Mesothelial cell of epicardium (in vitro differentiated cells): ENCODE data around the gene PGLYRP4. TPM values are rescaled to one million over a fixed set of nuclear protein-coding genes. Genes with fewer than 3 reads are reported as not detected.
"Not testable (repeated sequence)": the region's sequence is repeated elsewhere in the genome, so short reads cannot be mapped to it uniquely, and the experiment has no call there.

Source experiments
- DNase-seq, 2 experiments: peaks; one replicate each; pipeline ENCODE4 v3.0.0; 2021; ENCODE audit warnings: low spot score in 2 of 2; ENCODE audit not compliant: unreplicated experiment in 2 of 2
- H3K27ac Mint-ChIP-seq: 2 replicates; pipeline ENCODE4 v1.8.0; 2021; ENCODE audit warnings: mixed read lengths
- H3K27me3 Mint-ChIP-seq: 2 replicates; pipeline ENCODE4 v1.8.0; 2021; ENCODE audit warnings: low read depth, mixed read lengths
- H3K36me3 Mint-ChIP-seq: 2 replicates; pipeline ENCODE4 v1.8.0; 2021; ENCODE audit warnings: mixed read lengths
- H3K4me1 Mint-ChIP-seq: 2 replicates; pipeline ENCODE4 v1.8.0; 2021; ENCODE audit warnings: mixed read lengths
- H3K4me3 Mint-ChIP-seq: 2 replicates; pipeline ENCODE4 v1.8.0; 2021; ENCODE audit warnings: mild to moderate bottlenecking, moderate library complexity, mixed read lengths
- H3K9me3 Mint-ChIP-seq: 2 replicates; pipeline ENCODE4 v1.8.0; 2021; ENCODE audit warnings: mixed read lengths
- total RNA-seq: library from RNA; stranded (reverse); gene quantifications from 3 replicates; pipeline ENCODE4 v1.2.1, GENCODE V29; 2021
- TF ChIP-seq, protein P1 (sequence below): fragments of 200-600 bp; sonication (generic); IDR thresholded peaks from one replicate; pipeline ENCODE4 v1.5.0; 2021; ENCODE audit warnings: antibody characterized with exemption; ENCODE audit not compliant: unreplicated experiment

PGLYRP4 gene
- total RNA-seq, 1 donor from 2014 or later: not detected

DNA sequence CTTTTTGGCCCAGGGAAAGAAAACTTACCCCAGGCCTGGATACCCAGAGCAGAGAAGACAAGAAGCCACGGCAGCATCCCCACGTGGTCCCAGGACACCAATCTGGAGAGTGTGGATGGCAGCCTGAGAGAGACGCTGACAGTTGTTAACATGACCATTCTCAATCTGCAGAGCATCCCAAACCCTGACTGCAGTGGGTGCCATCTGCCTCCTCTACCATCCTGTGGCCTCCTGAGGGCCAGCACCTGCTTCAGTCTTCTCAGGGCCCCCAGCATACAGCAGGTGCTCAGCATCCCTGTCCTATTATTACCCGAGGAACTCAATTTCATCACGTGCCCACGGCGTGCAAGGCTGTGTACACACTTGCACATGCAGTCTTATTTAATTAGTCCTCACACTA lies 785 bp downstream of the PGLYRP4 start:
- H3K4me3 Mint-ChIP-seq: no peak overlapping the region
- H3K36me3 Mint-ChIP-seq: no peaks in the 10 kb centered on the region
- peaks cover 21% of the 10 kb centered on the region for H3K4me1 Mint-ChIP-seq
- TF ChIP-seq, protein P1, sequence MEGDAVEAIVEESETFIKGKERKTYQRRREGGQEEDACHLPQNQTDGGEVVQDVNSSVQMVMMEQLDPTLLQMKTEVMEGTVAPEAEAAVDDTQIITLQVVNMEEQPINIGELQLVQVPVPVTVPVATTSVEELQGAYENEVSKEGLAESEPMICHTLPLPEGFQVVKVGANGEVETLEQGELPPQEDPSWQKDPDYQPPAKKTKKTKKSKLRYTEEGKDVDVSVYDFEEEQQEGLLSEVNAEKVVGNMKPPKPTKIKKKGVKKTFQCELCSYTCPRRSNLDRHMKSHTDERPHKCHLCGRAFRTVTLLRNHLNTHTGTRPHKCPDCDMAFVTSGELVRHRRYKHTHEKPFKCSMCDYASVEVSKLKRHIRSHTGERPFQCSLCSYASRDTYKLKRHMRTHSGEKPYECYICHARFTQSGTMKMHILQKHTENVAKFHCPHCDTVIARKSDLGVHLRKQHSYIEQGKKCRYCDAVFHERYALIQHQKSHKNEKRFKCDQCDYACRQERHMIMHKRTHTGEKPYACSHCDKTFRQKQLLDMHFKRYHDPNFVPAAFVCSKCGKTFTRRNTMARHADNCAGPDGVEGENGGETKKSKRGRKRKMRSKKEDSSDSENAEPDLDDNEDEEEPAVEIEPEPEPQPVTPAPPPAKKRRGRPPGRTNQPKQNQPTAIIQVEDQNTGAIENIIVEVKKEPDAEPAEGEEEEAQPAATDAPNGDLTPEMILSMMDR: no peak
- H3K9me3 Mint-ChIP-seq: no peaks in the 10 kb centered on the region
- H3K27me3 Mint-ChIP-seq: peaks cover 59% of the 10 kb centered on the region
- no peak overlapping the region for H3K27ac Mint-ChIP-seq
- DNase-seq: no peak

DNA sequence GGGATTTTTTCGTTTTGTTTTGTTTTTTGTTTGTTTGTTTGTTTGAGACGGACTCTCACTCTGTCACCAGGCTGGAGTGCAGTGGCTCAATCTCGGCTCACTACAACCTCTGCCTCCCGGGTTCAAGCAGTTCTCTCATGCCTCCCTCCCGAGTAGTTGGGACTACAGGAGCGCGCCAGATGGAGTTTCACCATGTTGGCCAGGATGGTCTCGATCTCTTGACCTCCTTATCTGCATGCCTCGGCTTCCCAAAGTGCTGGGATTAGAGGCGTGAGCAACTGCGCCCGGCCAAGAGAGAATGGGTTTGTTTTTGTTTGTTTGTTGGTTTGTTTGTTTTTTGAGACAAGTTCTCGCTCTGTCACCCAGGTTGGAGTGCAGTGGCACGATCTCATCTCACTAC lies 1.6 kb downstream of the PGLYRP4 start:
- not testable (repeated sequence) for DNase-seq

DNA sequence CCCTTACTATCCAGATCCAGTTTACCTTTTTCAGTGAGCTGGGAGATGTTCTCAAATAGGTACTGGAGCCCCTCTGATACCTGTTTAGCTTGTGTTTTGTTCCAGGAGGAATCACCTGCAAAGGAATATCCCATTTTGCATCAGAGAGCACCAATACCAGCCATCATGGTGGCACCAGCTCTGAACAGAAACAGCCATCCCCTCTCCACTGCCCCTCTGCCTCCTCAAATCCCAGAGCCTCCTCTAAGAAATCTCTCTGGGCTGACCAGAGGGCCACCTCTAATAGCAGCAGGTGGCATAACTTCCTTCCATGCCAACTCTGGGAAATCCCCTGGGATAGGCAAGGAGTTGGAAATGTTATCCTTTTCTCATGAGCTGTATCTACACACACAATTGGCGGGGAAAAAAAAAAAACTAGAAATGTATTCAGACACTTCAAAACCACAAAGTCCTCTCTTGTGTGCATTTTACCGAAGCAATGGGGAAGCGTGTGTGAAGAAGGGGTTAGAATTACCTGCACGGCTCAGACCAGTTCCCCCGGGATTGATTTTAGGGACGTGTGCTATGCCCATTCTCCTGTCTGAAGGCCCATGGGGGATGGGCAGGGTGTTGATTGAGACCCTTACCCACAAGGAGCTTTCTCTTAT lies 2.4 kb downstream of the PGLYRP4 start:
- TF ChIP-seq, protein P1: no peak

More for the DNA sequence above, 1.6 kb downstream of the PGLYRP4 start:
- H3K36me3 Mint-ChIP-seq, H3K9me3 Mint-ChIP-seq, H3K27ac Mint-ChIP-seq, H3K4me3 Mint-ChIP-seq: not testable (repeated sequence)
- H3K27me3 Mint-ChIP-seq: peaks cover 59% of the 10 kb centered on the region
- peaks cover 29% of the 10 kb centered on the region for H3K4me1 Mint-ChIP-seq

DNA sequence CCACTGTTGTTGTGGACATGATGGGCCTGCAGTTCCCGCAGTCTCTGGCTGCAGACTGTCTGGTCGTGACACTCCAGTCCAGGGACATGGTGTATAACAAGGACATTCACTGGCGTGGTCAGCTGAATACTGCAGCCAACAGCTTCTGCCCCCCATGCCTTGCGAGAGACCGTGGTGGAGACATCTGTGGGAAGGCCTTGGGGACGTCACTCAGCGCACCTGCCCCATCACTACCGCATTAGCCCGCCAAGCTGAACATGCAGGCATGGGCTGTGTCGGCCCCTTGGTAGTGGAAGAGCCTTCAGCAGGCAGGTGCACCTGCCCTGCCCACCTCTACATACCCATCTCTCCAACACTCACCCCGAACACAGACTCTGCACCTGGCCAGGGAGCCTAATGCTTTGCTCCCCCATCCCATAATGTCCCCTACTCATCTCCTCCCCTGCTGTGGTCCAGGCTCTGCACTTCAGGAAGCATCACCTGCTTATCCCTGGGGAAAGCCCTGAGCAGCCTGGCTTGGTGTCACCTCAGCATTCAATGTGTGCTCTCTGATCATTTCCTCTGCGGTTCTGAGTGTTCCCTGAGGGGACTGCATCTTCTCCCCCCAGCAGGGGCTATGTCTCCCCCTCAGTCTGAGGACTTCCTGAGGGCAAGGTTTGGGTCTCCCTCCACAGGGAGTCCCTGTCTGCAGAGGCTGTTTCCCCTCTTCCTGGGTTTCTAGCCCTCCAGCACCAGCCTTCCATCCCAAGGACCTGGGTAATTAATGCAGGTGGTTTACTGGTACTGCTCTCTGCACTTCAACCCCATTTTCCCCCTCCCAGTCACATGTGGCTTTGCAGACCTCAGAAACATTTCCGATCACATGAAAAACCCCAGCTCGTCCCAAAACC lies 3.2 kb downstream of the PGLYRP4 start:
- no peak for DNase-seq
- H3K27ac Mint-ChIP-seq: no peak overlapping the region
- H3K4me3 Mint-ChIP-seq: no peak overlapping the region
- H3K36me3 Mint-ChIP-seq: no peaks in the 10 kb centered on the region
- TF ChIP-seq, protein P1: no peak
- peaks cover 52% of the 10 kb centered on the region for H3K27me3 Mint-ChIP-seq
- H3K4me1 Mint-ChIP-seq: peaks cover 30% of the 10 kb centered on the region
- H3K9me3 Mint-ChIP-seq: no peaks in the 10 kb centered on the region

More for the DNA sequence above, 2.4 kb downstream of the PGLYRP4 start:
- H3K27me3 Mint-ChIP-seq: peaks cover 56% of the 10 kb centered on the region
- peaks cover 30% of the 10 kb centered on the region for H3K4me1 Mint-ChIP-seq
- H3K27ac Mint-ChIP-seq: no peak overlapping the region
- no peak overlapping the region for H3K4me3 Mint-ChIP-seq
- H3K36me3 Mint-ChIP-seq: no peaks in the 10 kb centered on the region
- no peaks in the 10 kb centered on the region for H3K9me3 Mint-ChIP-seq
- no peak for DNase-seq

DNA sequence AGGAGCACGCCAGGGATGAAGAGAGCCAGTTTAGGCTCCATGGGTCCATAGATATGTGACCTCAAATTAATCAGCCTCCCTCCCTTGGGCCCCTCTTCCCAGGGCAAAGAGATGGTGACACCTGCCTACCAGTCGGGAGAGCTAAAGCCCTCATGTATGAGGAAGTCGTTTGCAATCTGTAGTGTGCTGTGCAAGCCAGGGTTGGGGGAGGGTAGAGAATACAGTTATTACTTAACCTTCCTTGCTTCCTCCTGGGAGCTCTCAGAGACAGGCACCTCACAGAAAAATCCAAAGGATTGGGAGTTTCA lies 4.0 kb downstream of the PGLYRP4 start:
- Mint-ChIP-seq H3K27ac (no peak overlapping the region), H3K9me3 (no peaks in the 10 kb centered on the region), H3K4me3 (no peak overlapping the region), H3K4me1 (peaks cover 30% of the 10 kb centered on the region), H3K36me3 (no peaks in the 10 kb centered on the region), H3K27me3 (peaks cover 50% of the 10 kb centered on the region)
- TF ChIP-seq, protein P1: no peak
- DNase-seq: no peak
